Liver (tissue), 3 donors: Measurements from ENCODE around the gene PFKFB3.

ENCODE experiments used
- CTCF ChIP-seq: fragments of 150-350 bp; IDR thresholded peaks from 2 replicates; pipeline ENCODE4 v1.5.1; 2017; ENCODE audit warnings: improper control_type of control experiment, low read depth, low read length; ENCODE audit not compliant: missing input control
- EGR1 ChIP-seq, 2 donors: IDR thresholded peaks; 2 replicates each; pipeline ENCODE4 v1.6.1; 2016 to 2018; ENCODE audit warnings: antibody characterized with exemption in 2 of 2, low read depth in 2 of 2
- RAD21 ChIP-seq, 2 donors: IDR thresholded peaks; 2 replicates each; pipeline ENCODE4 v1.6.1; 2016; ENCODE audit warnings: antibody characterized with exemption in 2 of 2, mild to moderate bottlenecking in 2 of 2
- SP1 ChIP-seq: IDR thresholded peaks from 2 replicates; pipeline ENCODE4 v1.6.1; 2018; ENCODE audit warnings: antibody characterized with exemption, mild to moderate bottlenecking
- TF ChIP-seq, protein P1 (sequence below): IDR thresholded peaks from 2 replicates; pipeline ENCODE4 v1.6.1; 2016; ENCODE audit warnings: antibody characterized with exemption, mild to moderate bottlenecking
- donor health status: healthy.
- donor health status: healthy.

DNA sequence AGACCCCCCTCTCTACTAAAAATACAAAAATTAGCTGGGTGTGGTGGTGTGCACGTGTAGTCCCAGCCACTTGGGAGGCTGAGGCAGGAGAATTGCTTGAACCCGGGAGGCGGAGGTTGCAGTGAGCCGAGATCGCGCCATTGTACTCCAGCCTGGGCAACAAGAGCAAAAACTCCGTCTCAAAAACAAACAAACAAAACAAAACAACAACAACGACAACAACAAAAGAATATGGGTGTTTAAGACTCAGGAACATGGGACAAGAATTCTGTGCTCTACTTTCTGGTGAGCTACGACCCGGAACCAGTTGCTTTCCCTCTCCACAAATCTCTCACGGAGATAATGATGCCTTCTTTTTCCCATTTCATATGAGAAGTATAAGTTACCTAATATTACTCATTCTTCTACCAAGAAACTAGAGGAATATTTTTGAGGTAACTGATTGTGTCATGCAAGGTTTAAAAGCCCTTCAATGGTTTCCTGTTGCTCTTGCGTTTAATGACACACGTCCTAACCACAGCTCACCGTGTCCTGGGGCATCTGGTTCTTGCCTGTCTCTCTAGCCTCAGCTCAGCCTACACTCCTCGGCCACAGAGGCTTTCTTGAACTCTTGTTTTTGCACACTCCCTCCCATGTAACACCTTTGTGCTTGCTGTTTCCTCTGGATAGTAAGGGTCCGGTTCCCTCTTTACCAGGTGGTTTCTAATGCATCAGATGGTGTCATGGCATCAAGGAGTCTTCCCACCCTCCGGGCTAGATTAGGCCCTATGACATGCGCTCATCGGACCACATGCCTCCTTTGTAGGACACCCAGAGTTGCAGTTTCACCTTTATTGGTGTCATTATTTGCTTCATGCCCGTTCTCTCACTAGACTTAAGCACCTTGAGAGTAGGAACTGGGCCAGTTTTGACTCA, 67.5 kb downstream of the PFKFB3 start:
- TF ChIP-seq CTCF = no peak
- TF ChIP-seq RAD21 (IDR thresholded peaks at IDR 0.05) = no peak
- TF ChIP-seq, protein P1, sequence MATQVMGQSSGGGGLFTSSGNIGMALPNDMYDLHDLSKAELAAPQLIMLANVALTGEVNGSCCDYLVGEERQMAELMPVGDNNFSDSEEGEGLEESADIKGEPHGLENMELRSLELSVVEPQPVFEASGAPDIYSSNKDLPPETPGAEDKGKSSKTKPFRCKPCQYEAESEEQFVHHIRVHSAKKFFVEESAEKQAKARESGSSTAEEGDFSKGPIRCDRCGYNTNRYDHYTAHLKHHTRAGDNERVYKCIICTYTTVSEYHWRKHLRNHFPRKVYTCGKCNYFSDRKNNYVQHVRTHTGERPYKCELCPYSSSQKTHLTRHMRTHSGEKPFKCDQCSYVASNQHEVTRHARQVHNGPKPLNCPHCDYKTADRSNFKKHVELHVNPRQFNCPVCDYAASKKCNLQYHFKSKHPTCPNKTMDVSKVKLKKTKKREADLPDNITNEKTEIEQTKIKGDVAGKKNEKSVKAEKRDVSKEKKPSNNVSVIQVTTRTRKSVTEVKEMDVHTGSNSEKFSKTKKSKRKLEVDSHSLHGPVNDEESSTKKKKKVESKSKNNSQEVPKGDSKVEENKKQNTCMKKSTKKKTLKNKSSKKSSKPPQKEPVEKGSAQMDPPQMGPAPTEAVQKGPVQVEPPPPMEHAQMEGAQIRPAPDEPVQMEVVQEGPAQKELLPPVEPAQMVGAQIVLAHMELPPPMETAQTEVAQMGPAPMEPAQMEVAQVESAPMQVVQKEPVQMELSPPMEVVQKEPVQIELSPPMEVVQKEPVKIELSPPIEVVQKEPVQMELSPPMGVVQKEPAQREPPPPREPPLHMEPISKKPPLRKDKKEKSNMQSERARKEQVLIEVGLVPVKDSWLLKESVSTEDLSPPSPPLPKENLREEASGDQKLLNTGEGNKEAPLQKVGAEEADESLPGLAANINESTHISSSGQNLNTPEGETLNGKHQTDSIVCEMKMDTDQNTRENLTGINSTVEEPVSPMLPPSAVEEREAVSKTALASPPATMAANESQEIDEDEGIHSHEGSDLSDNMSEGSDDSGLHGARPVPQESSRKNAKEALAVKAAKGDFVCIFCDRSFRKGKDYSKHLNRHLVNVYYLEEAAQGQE = no peak
- no peak for TF ChIP-seq SP1
- no peak for TF ChIP-seq EGR1 (IDR thresholded peaks at IDR 0.05; ENCODE audit: low read depth in 2 of 2)
